ENCODE measurements around the gene EDRF1. TPM values are rescaled to one million over a fixed set of nuclear protein-coding genes. Genes with fewer than 3 reads are reported as not detected.

Gene EDRF1
- total and polyA plus RNA-seq, 2 donors (not counting 1 experiment from before 2014, with no cell fraction given), result 26.1 to 63.0 TPM

- Histone ChIP-seq H2AFZ (ENCODE audit: insufficient read depth, low read depth, low read length, poor library complexity, severe bottlenecking) (no peak overlapping the region), H4K20me1 (ENCODE audit: control insufficient read depth, insufficient read depth, low read length, poor library complexity, severe bottlenecking) (no peaks in the 10 kb centered on the region), H3K27me3 (replicated peaks in 1 of 4; ENCODE audit: control extremely low read depth in 1 of 4, control insufficient read depth in 3 of 4, insufficient read depth in 4 of 4, low read length in 3 of 4) (no peaks in the 10 kb centered on the region), H3K4me1 (ENCODE audit: control insufficient read depth in 2 of 2, insufficient read depth in 2 of 2, low read length in 2 of 2) (no peaks in the 10 kb centered on the region), H3K9ac (ENCODE audit: low read length) (no peak overlapping the region), H3K4me2 (replicated peaks; ENCODE audit: low read depth, low read length, poor library complexity, severe bottlenecking) (no peak overlapping the region), H3K9me3 (ENCODE audit: control extremely low read depth in 1 of 3, control insufficient read depth in 2 of 3, insufficient read depth in 1 of 3, low read length in 2 of 3) (no peaks in the 10 kb centered on the region), H3K4me3 (ENCODE audit: control extremely low read depth in 1 of 5, extremely low read depth in 1 of 5, insufficient read depth in 1 of 5, low read depth in 2 of 5, low read length in 4 of 5) (no peak overlapping the region), H3K79me2 (ENCODE audit: control insufficient read depth, insufficient read depth, low read length) (no peaks in the 10 kb centered on the region), H3K27ac (ENCODE audit: low read length in 2 of 2) (no peak overlapping the region), H3K36me3 (replicated peaks in 1 of 2; ENCODE audit: control extremely low read depth in 1 of 2, control insufficient read depth in 1 of 2, extremely low read depth in 1 of 2, insufficient read depth in 2 of 2, low read length in 1 of 2) (peaks cover 1 to 75% of the 10 kb centered on the region in 2 experiments)
- ChIA-PET CTCF (no interaction called here), POLR2A (no interaction called here)
- WGBS (ENCODE audit: insufficient coverage), result no CpG with 5 or more reads among the region's 4 CpGs
- DNase-seq, result no peak
- no peak for TF ChIP-seq CTCF (IDR thresholded peaks at IDR 0.05)
- no peak for TF ChIP-seq EZH2 (IDR thresholded peaks at IDR 0.05; ENCODE audit: borderline replicate concordance, insufficient read depth, low read depth, low read length, poor library complexity, severe bottlenecking)
- no peaks in the 10 kb centered on the region for H3K27me3 Mint-ChIP-seq
- H3K4me3 Mint-ChIP-seq, result no peak overlapping the region
- no peak overlapping the region for H3K27ac Mint-ChIP-seq
- no peaks in the 10 kb centered on the region for H3K4me1 Mint-ChIP-seq
- intact Hi-C loops (cut with micrococcal nuclease), result no loop called here
- H3K9me3 Mint-ChIP-seq (ENCODE audit: insufficient read depth), result no peaks in the 10 kb centered on the region
- ATAC-seq (ENCODE audit: low read depth), result no peak
Observed at GRCh38 chr10:125757742-125758141, 38.2 kb downstream of the EDRF1 start.

- no peaks in the 10 kb centered on the region for H3K4me1 Mint-ChIP-seq
- Histone ChIP-seq H3K27ac (ENCODE audit: low read length in 2 of 2) (no peak overlapping the region), H2AFZ (ENCODE audit: insufficient read depth, low read depth, low read length, poor library complexity, severe bottlenecking) (no peak overlapping the region), H3K4me1 (ENCODE audit: control insufficient read depth in 2 of 2, insufficient read depth in 2 of 2, low read length in 2 of 2) (no peaks in the 10 kb centered on the region), H3K9me3 (ENCODE audit: control extremely low read depth in 1 of 3, control insufficient read depth in 2 of 3, insufficient read depth in 1 of 3, low read length in 2 of 3) (no peaks in the 10 kb centered on the region), H3K79me2 (ENCODE audit: control insufficient read depth, insufficient read depth, low read length) (no peaks in the 10 kb centered on the region), H4K20me1 (ENCODE audit: control insufficient read depth, insufficient read depth, low read length, poor library complexity, severe bottlenecking) (no peaks in the 10 kb centered on the region), H3K4me2 (replicated peaks; ENCODE audit: low read depth, low read length, poor library complexity, severe bottlenecking) (no peak overlapping the region), H3K9ac (ENCODE audit: low read length) (no peak overlapping the region), H3K27me3 (replicated peaks in 1 of 4; ENCODE audit: control extremely low read depth in 1 of 4, control insufficient read depth in 3 of 4, insufficient read depth in 4 of 4, low read length in 3 of 4) (no peaks in the 10 kb centered on the region), H3K36me3 (replicated peaks in 1 of 2; ENCODE audit: control extremely low read depth in 1 of 2, control insufficient read depth in 1 of 2, extremely low read depth in 1 of 2, insufficient read depth in 2 of 2, low read length in 1 of 2) (peaks cover 16 to 74% of the 10 kb centered on the region in 2 experiments), H3K4me3 (ENCODE audit: control extremely low read depth in 1 of 5, extremely low read depth in 1 of 5, insufficient read depth in 1 of 5, low read depth in 2 of 5, low read length in 4 of 5) (no peak overlapping the region)
- WGBS (ENCODE audit: insufficient coverage), result 82% methylated on average over 1 of the region's 1 CpG
- H3K4me3 Mint-ChIP-seq, result no peak overlapping the region
- ChIA-PET CTCF (no interaction called here), POLR2A (no interaction called here)
- DNase-seq (no peak), ATAC-seq (ENCODE audit: low read depth) (no peak)
- no peak for TF ChIP-seq CTCF (IDR thresholded peaks at IDR 0.05)
- no peak for TF ChIP-seq EZH2 (IDR thresholded peaks at IDR 0.05; ENCODE audit: borderline replicate concordance, insufficient read depth, low read depth, low read length, poor library complexity, severe bottlenecking)
- H3K27ac Mint-ChIP-seq, result no peak overlapping the region
- intact Hi-C loops (cut with micrococcal nuclease), result no loop called here
- H3K9me3 Mint-ChIP-seq (ENCODE audit: insufficient read depth), result no peaks in the 10 kb centered on the region
- H3K27me3 Mint-ChIP-seq, result no peaks in the 10 kb centered on the region
Observed at GRCh38 chr10:125761961-125762360, 42.5 kb downstream of the EDRF1 start.

Data from B cell (primary cell).